ENCODE results near the gene QRFP.

The QRFP gene

GRCh38 chr9:130933114-130934046, 36.8 kb upstream of the QRFP start:
- peak; percentile 78 for DNase-seq (ENCODE audit: low spot score)

GRCh38 chr9:130932255-130933079, 35.9 kb upstream of the QRFP start:
- peak; percentile 46 for DNase-seq (ENCODE audit: low spot score)

DNA sequence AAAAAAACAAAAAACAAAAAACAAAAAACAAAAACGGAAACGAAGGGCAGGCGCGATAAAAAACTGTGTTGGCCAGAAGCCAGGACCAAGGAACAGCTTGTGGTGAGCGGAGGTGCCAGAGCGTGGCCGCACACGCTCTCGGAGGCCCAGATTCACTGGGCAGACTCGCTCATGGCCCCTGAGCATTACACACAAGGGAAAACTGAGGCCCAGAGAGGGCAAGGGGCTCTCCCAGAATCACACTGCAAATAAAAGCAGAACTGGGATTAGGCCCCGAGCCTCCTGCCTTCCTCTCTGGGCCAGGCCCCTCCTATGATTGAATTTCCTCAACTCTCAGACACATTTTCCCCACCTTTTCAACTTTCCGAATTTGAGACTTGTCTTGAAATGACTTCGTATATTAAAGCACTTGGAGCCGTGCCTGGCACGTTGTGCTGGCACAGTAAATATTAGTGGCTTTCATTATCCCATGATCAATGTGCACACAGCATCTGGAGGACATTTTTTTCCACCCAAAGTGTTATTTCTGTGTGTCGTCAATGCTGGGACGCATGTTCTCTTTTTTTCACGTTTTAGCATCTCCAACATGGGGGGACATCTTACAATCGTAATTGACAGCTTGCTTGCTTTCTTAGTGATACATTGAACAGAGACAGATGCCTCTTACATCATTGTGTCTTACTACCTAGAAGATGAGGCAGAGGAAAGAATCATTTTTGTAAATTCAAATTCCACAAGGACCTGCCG, 35.1 kb upstream of the QRFP start:
- no peak for DNase-seq (ENCODE audit: low spot score)

DNA sequence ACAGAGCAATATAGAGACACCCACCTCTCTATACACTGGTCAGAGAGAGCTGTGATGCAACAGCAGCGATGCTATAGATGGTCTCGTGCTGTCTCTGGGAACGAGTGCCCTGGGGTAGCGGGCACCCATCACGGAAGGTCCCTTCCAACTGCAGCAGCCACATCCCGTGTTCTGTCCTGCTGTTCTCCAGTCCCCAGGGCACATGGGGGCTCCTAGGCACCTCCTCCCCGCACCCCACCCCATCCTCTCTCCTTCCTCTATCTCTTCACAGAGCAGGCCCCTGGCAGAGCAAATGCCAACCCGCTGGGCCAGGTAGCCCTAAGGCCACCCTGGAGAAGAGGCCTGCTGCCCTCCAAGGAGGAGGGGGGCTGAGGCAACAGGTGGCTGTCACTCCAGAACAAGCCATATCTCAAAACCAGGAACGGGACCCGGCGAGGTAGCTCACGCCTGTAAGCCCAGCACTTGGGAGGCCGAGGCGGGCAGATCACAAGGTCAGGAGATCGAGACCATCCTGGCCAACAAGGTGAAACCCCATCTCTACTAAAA, 34.3 kb upstream of the QRFP start:
- no peak for DNase-seq (ENCODE audit: low spot score)

DNA sequence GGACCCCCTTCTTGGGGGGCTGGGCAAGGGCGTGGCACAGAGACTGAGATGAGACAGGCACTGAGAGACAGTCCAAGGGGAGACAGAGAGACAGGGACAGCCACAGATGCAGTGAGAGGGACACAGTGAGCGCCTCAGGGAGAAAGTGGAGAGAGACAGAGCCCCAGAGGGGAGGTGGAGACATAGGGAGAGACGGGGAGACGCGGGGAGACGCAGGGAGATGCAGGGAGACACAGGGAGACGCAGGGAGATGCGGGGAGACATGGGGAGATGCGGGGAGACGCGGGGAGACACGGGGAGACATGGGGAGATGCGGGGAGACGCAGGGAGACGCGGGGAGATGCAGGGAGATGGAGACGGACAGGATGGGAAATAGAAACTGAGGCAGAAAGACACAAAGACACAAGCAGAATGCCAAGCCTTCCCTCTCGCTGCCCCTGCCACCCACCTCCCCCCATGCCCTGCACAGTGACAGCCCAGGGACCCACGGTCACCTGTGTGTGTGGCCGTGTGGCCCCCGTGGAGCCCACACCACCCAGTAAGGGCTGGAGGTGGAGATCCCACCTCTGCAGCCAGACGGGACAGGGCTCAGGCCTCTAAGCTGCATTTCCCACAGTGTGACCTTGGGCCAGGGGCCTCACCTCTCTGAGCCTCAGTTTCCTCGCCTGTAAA, 33.7 kb upstream of the QRFP start:
- no peak for DNase-seq (ENCODE audit: low spot score)

DNA sequence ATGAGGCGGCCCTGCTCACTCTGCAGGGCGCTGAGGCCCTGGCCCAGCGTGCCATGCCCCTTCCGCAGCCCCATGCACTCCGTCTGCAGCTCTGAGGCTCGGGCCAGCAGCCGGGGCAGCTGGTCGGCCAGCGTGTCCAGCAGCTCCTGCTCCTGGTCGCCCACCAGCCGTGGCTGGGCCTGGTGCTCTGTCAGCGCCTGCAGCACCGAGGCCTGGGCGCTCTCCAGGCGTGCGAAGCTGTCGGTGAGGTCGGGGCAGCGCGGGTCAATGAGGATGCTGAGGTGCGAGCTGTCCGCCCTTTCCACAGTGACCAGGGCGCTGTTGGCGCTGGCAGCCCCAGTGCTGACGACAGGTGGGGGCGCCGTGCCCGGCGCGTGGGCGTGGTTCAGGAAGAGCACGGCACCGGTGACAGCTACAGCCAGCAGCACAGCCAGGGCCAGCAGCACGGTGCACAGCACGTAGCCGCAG, 33.0 kb upstream of the QRFP start:
- no peak for DNase-seq (ENCODE audit: low spot score)

DNA sequence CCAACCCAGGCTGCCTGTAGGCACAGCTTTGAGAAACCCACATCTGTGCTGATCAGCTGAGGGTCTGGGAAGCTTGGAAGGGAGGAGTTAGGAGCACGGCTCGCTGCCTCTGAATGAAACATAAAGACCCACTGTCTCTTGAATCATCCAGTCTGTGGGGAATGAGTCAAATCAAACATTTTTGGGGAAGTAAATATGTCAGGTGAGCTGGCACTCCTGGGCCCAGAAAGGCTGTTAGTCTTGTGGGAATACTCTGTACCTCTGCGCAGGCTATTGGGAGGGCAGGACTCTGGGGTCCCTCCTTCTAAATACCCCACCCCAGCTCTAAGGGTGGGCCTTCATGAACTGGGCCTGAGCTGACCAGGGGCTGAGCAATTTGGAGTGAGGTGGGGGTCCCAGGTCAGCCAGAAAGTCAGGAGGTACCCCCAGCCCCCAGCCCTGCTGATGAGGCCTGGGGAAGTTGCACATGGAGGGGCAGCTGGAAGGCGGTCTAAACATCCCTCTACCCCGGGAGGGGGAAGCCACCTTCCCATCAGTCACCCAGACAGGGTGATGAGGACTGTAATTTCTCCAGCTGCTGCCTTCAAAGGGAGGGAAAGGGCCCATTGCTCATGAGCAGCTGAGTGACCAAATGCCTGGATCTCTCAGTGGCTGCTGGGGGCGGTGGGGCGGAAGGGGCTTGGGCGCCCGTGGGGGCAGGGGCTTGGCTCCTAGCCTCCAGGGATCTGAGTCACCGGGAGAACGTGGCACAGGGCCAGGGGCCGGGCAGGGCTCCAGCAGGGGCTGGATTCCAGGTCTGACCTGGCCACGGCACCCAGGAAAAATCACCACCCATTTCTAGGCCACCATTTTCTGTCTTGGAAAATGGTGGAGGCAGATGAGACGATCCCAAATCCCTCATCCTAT, 31.6 kb upstream of the QRFP start:
- DNase-seq (ENCODE audit: low spot score) = peak; percentile 63

GRCh38 chr9:130927338-130927737, 30.7 kb upstream of the QRFP start:
- DNase-seq (ENCODE audit: low spot score) = no peak

DNA sequence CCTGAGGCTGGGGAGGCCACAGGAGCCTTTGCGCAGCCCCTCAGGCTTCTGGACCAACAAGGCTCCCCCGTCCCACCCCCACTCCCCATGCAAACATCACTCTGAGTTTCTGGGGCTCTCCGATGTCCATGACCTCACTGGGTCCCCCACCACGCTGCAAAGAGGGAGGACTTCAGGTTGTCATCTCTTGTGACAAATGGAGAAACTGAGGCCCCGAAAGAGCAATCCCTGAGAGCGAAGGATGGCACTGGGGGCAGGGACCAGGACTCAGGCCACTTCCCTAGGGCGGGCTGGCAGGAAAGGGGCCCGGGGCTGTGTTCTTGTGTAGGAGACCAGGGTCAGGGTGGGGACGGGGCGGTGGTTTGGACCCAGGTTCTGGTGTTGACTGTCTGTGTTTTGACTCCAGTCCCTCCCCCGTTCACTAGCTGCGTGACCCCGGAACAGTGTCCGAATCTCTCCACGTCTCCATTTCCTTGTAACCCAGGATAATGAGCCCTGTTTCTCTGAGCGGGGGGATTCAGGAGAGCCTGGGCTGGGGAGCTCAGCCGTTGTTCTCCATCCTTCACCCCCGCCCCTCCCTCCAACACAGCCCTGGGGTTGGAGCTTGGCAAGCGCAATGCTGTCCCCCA, 28.6 kb upstream of the QRFP start:
- no peak for DNase-seq (ENCODE audit: low spot score)

- no peak for DNase-seq (ENCODE audit: low spot score)
Observed at GRCh38 chr9:130924448-130924788, 27.8 kb upstream of the QRFP start.

- no peak for DNase-seq (ENCODE audit: low spot score)
Observed at GRCh38 chr9:130923611-130924447, 27.2 kb upstream of the QRFP start.

DNA sequence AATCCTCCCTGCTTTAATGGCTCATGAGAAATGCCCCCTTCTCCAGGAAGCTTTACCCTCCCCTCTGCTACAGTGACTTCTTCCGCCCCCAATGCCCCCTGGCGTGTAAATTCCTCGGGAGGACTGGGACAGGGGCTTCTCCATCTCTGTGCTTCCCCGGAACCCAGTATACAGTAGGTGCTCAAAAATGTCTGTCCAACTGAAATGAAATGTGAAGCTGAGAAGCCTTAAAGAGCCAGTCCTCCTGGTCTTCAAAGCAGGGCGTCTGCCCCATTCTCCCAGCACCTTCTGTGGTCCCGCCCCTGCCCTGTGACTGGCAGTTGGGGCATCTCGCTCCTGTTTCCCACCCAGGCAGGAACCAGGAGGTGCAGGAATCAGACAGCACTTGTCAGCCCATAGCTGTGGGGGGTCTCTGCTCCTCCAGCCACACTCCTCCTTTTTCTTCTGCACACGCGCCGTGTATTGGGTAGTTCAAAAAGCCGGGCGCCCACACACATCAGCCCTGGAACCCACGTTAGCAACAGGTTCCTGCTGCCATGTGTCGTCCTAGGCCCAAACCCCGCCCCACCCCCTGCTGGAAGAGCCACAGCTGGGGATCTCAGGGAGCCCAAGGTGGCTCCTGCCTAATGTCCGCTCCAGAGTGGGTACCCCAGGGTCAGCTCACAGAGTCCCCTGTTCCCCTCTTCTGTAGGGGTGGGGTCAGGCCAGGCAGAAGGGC, 26.4 kb upstream of the QRFP start:
- DNase-seq (ENCODE audit: low spot score) = no peak

GRCh38 chr9:130921989-130922892, 25.6 kb upstream of the QRFP start:
- no peak for DNase-seq (ENCODE audit: low spot score)

- no peak for DNase-seq (ENCODE audit: low spot score)
Observed at GRCh38 chr9:130921300-130921988, 24.8 kb upstream of the QRFP start.

DNA sequence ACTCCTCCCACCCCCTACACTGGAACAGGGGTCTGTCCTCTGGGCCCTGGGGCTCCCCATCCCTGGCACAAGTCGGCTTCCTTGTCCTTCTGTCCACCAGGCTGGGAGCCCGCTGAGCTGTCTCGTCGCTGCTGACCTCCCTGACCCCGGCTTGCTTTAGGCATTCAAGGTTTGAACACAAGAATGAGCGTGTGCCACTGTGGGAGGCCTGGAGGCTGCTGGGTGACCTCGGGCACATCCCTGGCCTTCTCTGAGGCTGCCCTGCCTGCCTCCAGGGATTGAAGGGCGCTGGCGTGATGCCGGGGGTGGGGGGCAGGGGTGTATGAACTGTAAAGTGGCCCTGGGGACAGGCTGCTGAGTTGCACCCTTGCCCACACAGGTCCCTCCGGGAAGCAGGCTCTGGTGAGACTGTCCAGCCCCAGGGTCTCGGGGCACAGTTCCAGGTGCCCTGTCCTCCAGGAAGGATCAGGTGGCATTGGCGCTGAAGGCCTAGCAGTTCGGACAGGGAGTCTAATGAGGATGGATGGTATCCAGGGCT, 24.2 kb upstream of the QRFP start:
- DNase-seq (ENCODE audit: low spot score) = no peak

DNA sequence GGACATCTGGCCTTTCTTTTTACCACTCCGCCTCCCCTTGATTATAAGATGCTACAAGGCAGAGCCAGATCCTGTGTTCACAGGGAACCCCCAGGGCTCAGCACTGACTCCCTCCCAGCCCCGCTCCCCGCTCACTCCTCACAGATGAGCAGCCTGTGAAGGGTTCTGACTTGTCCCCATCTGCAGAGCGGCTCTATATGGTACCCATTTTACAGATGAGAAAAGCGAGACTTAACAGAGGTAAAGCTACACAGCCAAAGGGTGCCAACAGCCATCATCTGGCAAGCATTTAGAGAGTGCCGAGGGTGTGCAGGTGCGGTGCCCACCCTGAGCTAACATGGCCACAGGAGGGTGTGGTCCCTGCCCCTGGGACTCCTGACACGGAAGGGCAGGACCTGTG, 23.6 kb upstream of the QRFP start:
- no peak for DNase-seq (ENCODE audit: low spot score)

Data from GM03348 (cell line).